IPS DF 6.9 (cell line): Measurements from ENCODE around the gene ADGRB2.

Experiments used
- DNase-seq: peaks from one replicate; pipeline ENCODE4 v3.0.0-alpha.2; 2013; ENCODE audit warnings: low read depth, low spot score
- H3K27ac ChIP-seq: one replicate; pipeline ENCODE4 v1.5.1; 2013; ENCODE audit warnings: low read length, control low read depth
- H3K27me3 ChIP-seq: 2 replicates; pipeline ENCODE4 v1.6.1; 2013; ENCODE audit warnings: mild to moderate bottlenecking, low read length; ENCODE audit not compliant: control insufficient read depth, insufficient read depth
- H3K36me3 ChIP-seq: 2 replicates; pipeline ENCODE4 v1.6.1; 2013; ENCODE audit warnings: low read length; ENCODE audit not compliant: control insufficient read depth, insufficient read depth
- H3K4me1 ChIP-seq: 2 replicates; pipeline ENCODE4 v1.6.1; 2013; ENCODE audit warnings: low read length; ENCODE audit not compliant: control insufficient read depth, insufficient read depth
- H3K4me3 ChIP-seq: 2 replicates; pipeline ENCODE4 v1.5.1; 2013; ENCODE audit warnings: mild to moderate bottlenecking, low read length
- H3K9me3 ChIP-seq: 2 replicates; pipeline ENCODE4 v1.6.1; 2013; ENCODE audit warnings: low read length, inconsistent platforms; ENCODE audit not compliant: control insufficient read depth, insufficient read depth
- WGBS: extraction: QIAGEN DNeasy Blood & Tissue Kit; methylation state at CpG from one replicate; pipeline ENCODE4 v1.1.7; 2013; ENCODE audit warnings: mixed read lengths, missing lambda C conversion rate; ENCODE audit not compliant: insufficient read length, insufficient coverage; 5-methylcytosine and 5-hydroxymethylcytosine counted together

ADGRB2 gene

DNA sequence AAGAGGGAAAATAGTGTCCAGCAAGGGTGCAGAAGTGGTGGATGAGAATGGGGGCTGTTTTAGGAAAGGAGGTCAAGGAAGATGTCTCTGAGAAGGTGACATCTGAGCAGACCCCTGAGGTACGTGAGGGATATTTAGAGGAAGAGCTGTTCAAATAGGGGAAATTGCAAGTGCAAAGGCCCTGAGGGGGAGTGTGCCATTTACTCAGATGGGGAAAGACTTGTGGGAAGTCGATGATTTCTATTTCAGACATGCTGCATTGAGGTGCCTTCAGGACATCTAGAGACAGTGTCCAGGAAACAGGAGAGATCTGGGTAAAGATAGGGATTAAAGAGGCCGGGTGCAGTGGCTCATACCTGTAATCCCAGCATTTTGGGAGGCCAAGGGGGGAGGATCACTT lies 10.4 kb upstream of the ADGRB2 start:
- no peak for DNase-seq
- Histone ChIP-seq H3K4me1 (peaks cover 6% of the 10 kb centered on the region), H3K27me3 (peaks cover 30% of the 10 kb centered on the region), H3K27ac (no peak overlapping the region), H3K9me3 (no peaks in the 10 kb centered on the region), H3K4me3 (no peak overlapping the region), H3K36me3 (no peaks in the 10 kb centered on the region)
- no CpG with 5 or more reads among the region's 3 CpGs for WGBS

DNA sequence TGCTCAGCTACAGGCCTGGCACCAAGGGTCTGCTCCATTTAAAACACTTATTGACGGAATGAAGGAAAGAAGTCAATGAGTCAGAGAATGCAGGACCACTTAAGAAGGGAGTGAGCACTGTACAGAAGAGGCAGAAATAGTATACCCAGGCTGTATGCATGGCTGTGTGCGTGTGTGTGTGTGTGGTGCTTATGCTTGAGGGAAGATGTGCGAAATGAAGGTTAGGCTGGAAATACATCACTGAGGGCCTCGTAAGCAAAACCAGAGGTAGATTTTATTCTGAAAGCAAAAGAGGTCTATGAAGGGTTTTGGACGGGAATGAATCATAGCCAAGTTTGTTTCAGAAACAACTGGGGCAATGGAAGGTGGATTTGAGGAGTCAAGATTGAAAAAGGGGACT lies 9.7 kb upstream of the ADGRB2 start:
- no peak overlapping the region for H3K27ac ChIP-seq
- H3K36me3 ChIP-seq = no peaks in the 10 kb centered on the region
- DNase-seq = no peak
- H3K4me1 ChIP-seq = peaks cover 6% of the 10 kb centered on the region
- peaks cover 30% of the 10 kb centered on the region for H3K27me3 ChIP-seq
- WGBS = no CpG with 5 or more reads among the region's 5 CpGs
- no peaks in the 10 kb centered on the region for H3K9me3 ChIP-seq
- no peak overlapping the region for H3K4me3 ChIP-seq

DNA sequence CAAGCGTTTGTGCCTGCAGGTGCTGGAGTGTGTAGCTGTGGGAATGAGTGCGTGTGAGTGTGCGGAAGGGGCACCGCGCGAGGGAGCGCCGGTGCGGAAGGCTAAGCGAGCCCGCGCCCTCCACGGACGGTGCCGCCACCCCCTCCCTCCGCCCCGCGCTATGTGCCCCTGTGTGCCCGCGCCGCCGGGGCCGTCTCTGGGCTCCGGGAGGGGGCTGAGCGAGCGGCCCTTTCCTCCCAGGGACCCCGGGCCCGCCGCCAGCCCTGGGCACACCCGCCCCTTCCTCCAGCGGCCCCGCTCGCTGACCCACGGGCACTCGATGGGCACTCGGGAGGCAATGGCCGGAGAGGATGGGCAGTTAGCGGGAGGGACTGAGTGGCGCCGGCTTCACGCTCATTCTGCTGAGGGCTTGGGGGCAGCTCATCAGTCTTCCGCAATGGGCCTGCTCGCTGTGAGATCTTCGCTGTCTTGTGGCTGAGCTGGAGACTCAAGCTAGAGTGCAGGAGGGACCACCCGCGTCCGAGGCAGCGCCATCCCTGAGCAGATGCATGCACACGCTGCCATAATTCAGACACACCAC lies 8.6 kb upstream of the ADGRB2 start:
- peaks cover 30% of the 10 kb centered on the region for H3K27me3 ChIP-seq
- no peaks in the 10 kb centered on the region for H3K36me3 ChIP-seq
- H3K9me3 ChIP-seq = no peaks in the 10 kb centered on the region
- no CpG with 5 or more reads among the region's 49 CpGs for WGBS
- peak overlapping the region; percentile 34; the same call in 1 of the 2 replicates for H3K4me3 ChIP-seq
- H3K27ac ChIP-seq = no peak overlapping the region
- peaks cover 6% of the 10 kb centered on the region for H3K4me1 ChIP-seq
- DNase-seq = no peak

DNA sequence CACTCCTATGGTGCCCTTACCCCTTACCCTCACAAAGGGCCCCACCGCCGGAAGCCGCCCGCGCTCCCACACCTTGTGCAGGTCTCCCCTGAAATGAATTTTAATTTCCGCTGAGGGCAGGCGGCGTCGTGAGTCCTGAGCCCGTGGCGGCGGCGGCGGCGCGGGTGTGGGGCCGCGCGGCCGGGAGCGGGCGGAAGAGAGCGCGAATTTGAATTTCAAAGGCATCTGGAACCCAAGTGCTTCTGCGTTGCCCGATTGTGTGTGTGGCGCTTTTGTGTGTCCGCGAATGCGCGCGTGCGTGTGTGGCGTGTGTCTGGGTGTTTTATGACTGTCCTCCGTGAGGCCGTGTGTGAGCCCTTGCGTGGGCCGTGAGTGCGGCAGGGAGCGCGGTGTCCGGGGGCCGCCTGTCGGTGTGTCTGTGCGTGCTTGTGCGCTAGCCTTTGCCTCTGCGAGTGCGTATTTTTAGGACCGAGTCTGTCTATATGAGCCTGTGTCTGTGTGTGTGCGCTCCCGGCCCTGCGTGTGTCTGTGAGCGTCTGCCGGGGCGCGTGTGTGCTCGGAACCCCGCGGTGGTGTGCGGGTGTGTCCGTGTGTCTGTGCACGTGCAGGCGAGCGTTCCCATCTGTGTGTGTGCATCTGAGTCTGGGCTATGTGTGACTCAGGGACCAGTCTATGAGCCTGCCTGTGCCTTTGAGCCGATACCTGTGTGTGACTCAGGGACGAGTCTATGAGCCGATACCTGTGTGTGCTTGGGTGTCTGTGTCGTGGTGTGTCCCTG lies 7.9 kb upstream of the ADGRB2 start:
- WGBS = no CpG with 5 or more reads among the region's 68 CpGs
- Histone ChIP-seq H3K4me1 (peaks cover 6% of the 10 kb centered on the region), H3K36me3 (no peaks in the 10 kb centered on the region), H3K4me3 (peak overlapping the region; percentile 34; the same call in 1 of the 2 replicates), H3K9me3 (no peaks in the 10 kb centered on the region), H3K27ac (no peak overlapping the region), H3K27me3 (peaks cover 30% of the 10 kb centered on the region)
- DNase-seq = no peak

DNA sequence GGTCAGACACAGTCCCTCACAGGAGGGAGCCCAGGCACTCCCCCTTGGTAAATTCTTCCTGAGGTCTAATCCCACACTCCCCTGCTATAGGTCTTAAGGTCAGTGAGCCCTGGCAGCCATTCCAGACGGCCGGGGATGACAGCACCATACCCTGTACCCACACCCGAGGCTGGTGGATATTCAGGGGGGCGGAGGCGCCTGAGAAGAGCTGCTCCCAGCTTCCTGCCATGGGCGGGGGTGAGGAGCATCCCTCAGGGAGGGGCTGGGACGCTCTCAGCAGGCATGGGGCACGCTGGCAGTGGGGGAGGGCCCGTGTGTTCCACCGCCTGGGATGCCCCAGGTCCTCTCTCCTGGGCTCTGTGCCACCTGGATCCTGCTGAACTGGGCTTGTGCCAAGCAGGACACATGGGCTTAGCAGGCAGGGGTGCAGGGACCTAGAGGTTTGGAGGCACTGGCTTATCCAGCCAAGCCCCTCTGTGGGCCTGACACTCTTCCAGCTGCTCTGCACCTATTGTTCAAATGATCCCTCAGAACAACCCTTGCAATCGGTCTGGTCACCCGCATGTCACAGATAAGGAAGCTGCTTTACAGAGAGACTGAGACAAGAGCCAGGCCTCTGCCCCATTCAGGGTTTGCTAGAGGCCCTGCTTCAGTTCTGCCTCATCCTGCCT lies 5.7 kb upstream of the ADGRB2 start:
- Histone ChIP-seq H3K4me3 (no peak overlapping the region), H3K27ac (no peak overlapping the region), H3K4me1 (peaks cover 10% of the 10 kb centered on the region), H3K36me3 (no peaks in the 10 kb centered on the region), H3K9me3 (no peaks in the 10 kb centered on the region), H3K27me3 (peaks cover 30% of the 10 kb centered on the region)
- WGBS = no CpG with 5 or more reads among the region's 12 CpGs
- no peak for DNase-seq

DNA sequence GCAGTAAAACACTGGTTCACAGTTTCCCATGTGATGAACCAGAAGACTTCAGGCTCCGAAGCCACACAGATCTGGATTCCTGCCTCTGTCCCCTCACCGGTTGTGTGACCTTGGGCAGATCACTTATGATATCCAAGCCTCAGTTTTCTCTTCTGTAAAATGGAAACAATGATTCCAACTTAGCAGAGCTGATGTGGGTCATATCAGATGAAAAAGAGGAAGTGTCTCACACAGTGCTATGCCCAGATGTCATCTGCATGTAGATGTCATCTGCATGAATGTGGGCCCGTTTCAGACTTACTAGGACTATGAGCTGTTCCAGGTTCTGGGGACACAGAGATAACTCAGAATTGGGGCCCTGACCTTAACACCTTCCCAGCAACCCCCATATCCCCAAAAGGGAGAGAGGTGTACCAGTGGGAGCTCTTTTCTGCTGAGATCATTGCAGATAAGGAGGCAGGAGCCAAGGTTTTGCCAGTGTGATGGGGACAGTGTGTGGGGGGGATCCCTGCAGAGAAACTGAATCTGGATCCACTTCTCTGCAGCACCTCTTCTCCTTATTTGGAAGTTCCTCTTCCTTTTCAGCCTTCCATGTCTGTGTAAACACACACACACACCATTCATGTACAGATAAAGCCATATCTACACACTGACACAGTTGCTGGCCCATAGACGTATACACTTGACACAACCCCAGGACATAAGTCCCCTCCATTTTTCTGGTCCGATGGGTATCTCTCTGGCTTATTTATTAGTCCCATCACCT lies 5.0 kb upstream of the ADGRB2 start:
- peaks cover 14% of the 10 kb centered on the region for H3K4me1 ChIP-seq
- no CpG with 5 or more reads among the region's 5 CpGs for WGBS
- DNase-seq = no peak
- H3K27me3 ChIP-seq = peaks cover 26% of the 10 kb centered on the region
- no peaks in the 10 kb centered on the region for H3K36me3 ChIP-seq
- H3K9me3 ChIP-seq = no peaks in the 10 kb centered on the region
- H3K4me3 ChIP-seq = no peak overlapping the region
- no peak overlapping the region for H3K27ac ChIP-seq

DNA sequence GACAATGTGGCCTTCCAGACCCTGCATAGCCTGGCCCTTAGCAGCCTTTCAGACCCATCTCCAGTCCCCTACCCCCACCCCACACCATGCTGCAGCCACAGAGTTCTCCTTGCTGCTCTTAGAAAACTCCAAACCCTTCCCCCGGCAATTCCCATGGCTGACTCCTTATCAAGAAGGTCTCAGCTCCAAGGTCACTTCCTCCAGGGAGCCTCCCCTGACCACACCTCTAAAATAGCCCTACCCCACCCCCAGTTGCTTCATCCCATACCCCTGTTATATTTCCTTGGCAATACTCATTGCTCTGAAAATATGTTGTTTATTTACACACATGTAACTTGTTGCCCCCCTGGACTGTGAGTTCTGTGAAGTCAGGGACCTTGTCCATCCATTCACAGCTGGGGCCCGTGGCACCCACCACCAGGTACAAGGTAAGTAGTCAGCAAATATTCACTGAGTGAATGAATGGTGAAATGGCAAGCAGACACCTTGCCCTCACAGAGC lies 4.3 kb upstream of the ADGRB2 start:
- H3K36me3 ChIP-seq = no peaks in the 10 kb centered on the region
- no peaks in the 10 kb centered on the region for H3K9me3 ChIP-seq
- no peak overlapping the region for H3K4me3 ChIP-seq
- H3K27ac ChIP-seq = no peak overlapping the region
- peaks cover 14% of the 10 kb centered on the region for H3K4me1 ChIP-seq
- peaks cover 21% of the 10 kb centered on the region for H3K27me3 ChIP-seq
- no peak for DNase-seq
- no CpG with 5 or more reads among the region's 2 CpGs for WGBS

DNA sequence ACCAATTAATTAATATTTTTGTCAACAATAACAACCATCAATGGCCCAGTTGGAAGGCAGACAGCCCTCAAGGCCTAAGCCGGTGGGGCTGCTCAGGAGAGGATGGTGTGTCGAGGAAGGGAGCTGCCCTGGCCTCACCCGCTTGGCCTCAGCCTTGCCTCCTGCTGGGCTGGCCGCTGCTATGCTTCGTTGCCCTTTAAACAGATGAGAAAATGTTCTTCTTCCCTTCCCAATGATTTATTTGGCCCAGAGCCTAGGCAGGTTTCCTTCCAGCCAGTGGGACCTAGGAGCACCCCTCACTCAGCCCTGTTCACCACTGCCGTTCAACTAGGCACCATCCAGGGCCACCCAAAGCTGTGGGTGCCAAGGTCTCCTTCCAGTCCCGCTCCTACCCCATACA lies 3.1 kb upstream of the ADGRB2 start:
- Histone ChIP-seq H3K4me1 (peaks cover 12% of the 10 kb centered on the region), H3K27me3 (peaks cover 10% of the 10 kb centered on the region), H3K9me3 (no peaks in the 10 kb centered on the region), H3K27ac (no peak overlapping the region), H3K4me3 (no peak overlapping the region), H3K36me3 (no peaks in the 10 kb centered on the region)
- DNase-seq = no peak
- no CpG with 5 or more reads among the region's 7 CpGs for WGBS

DNA sequence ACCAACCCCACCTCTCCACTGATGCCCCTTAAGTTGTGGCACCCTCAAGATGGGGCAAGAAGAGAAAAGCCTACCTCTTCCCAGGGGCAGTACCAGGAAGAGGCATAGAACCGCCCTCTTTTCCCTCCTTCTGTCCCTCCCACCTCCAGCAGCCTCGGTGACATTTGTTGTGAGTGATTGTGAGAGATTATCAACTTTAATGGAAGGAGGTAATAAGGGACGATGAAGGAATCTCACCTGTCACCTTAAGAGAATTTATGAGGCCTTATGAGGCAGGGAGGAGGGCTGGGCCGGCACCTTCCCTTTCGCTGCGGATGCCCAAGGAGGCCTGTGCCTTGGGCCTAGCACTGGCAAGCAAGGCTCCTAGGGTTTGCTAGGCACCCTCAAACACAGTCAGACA lies 1.4 kb upstream of the ADGRB2 start:
- Histone ChIP-seq H3K36me3 (no peaks in the 10 kb centered on the region), H3K9me3 (no peaks in the 10 kb centered on the region), H3K27ac (no peak overlapping the region), H3K4me3 (no peak overlapping the region), H3K4me1 (peaks cover 16% of the 10 kb centered on the region), H3K27me3 (no peaks in the 10 kb centered on the region; the same call in 1 of the 2 replicates)
- DNase-seq = no peak
- WGBS = no CpG with 5 or more reads among the region's 6 CpGs

DNA sequence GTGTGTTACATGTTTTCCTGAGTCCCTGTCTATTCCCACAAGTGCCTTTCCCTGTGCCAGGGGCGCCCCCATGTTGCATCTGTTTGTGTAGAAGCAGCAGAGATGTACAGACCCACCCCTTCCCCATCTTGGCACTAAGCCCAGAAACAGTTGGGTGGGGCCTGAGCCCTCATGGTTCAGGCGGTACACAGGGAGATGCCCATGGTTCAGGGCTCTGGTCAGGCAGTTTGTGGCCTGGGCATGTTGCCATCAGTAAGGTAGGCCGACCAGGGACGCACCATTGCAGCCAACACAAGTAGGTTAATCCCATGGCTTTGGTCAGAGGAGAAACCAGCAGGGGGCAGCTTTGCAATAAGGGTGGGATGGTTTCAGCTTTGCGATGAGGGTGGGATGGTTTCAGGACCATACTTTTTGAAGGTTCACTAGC lies 914 bp upstream of the ADGRB2 start:
- Histone ChIP-seq H3K27me3 (no peaks in the 10 kb centered on the region; the same call in 1 of the 2 replicates), H3K4me1 (peaks cover 16% of the 10 kb centered on the region), H3K9me3 (no peaks in the 10 kb centered on the region), H3K27ac (no peak overlapping the region), H3K36me3 (no peaks in the 10 kb centered on the region), H3K4me3 (no peak overlapping the region)
- no CpG with 5 or more reads among the region's 5 CpGs for WGBS
- no peak for DNase-seq
